HCT116 (cell line): ENCODE measurements around the gene TFEB. TPM values are rescaled to one million over a fixed set of nuclear protein-coding genes. Genes with fewer than 3 reads are reported as not detected.

Source experiments
- ATAC-seq: fragments of 200-7000 bp; cut with Tn5 transposase; 2 replicates; pipeline ENCODE4 v1.9.1; 2020; ENCODE audit warnings: mild to moderate bottlenecking, moderate library complexity
- BruUV-seq: library from RNA; stranded (reverse); fragments of 400-500 nt; replicated peaks from 2 replicates; lab custom pipeline; 2021; lab: Mats Ljungman, UMichigan
- CTCF ChIA-PET: fragments of 300-600 bp; sonication (Branson Sonifier 250); formaldehyde crosslinking; loops from one replicate; lab custom pipeline; 2021; ENCODE audit warnings: antibody characterized with exemption; lab: Charles Lee
- POLR2A ChIA-PET: fragments of 300-600, 350-600 bp; sonication (Branson Sonifier 250); formaldehyde crosslinking; loops from one replicate; lab custom pipeline; 2021; ENCODE audit warnings: antibody characterized with exemption; lab: Charles Lee
- RAD21 ChIA-PET, 2 experiments: fragments of 300-600 bp; sonication (Branson Sonifier 250); formaldehyde crosslinking; loops; one replicate each; lab custom pipeline; 2023; ENCODE audit warnings: low total read pairs in 2 of 2; ENCODE audit not compliant: uncharacterized antibody in 2 of 2, unreplicated experiment in 2 of 2, low non-redundant PET in 1 of 2; lab: Charles Lee
- DNase-seq: peaks from one replicate; pipeline ENCODE4 v3.0.0-alpha.2; 2010; ENCODE audit warnings: low read depth, low spot score
- H2AFZ ChIP-seq: fragments of 200-600 bp; shearing (Covaris generic), sonication (generic); 2 replicates; pipeline ENCODE4 v1.6.1; 2017; ENCODE audit warnings: low read depth, mixed run types, mixed read lengths, antibody characterized with exemption, low read length; ENCODE audit not compliant: poor library complexity, severe bottlenecking
- H3K27ac ChIP-seq: 2 replicates; pipeline ENCODE4 v1.5.1; 2012; ENCODE audit warnings: low read depth, low read length
- H3K27me3 ChIP-seq: fragments of 200-600 bp; sonication (generic); 2 replicates; pipeline ENCODE4 v1.6.1; 2016; ENCODE audit warnings: mixed run types, low read length, mixed read lengths; ENCODE audit not compliant: insufficient read depth
- H3K36me3 ChIP-seq, 2 experiments: fragments of 200-500 bp in 1 of 2; fragments of 200-600 bp in 1 of 2; sonication (Bioruptor generic) in 1 of 2; sonication (generic) in 1 of 2; 2 replicates each; pipeline versions ENCODE4 v1.5.1 to v1.6.1; 2014 to 2016; ENCODE audit warnings: low read length in 2 of 2, inconsistent platforms in 1 of 2, mixed read lengths in 1 of 2, mixed run types in 1 of 2; ENCODE audit not compliant: insufficient read depth in 2 of 2, control insufficient read depth in 1 of 2
- H3K4me1 ChIP-seq, 2 experiments: fragments of 200-600 bp in 1 of 2; sonication (generic) in 1 of 2; 2 replicates each; pipeline versions ENCODE4 v1.5.1 to v1.6.1; 2012 to 2017; ENCODE audit warnings: low read length in 2 of 2, inconsistent platforms in 1 of 2, mild to moderate bottlenecking in 1 of 2, mixed read lengths in 1 of 2, mixed run types in 1 of 2, moderate library complexity in 1 of 2; ENCODE audit not compliant: insufficient read depth in 2 of 2, control insufficient read depth in 1 of 2
- H3K4me2 ChIP-seq: fragments of 200-600 bp; sonication (generic); 2 replicates; pipeline ENCODE4 v1.6.1; 2017; ENCODE audit warnings: mixed run types, low read length, mixed read lengths
- H3K4me3 ChIP-seq, 2 experiments: fragments of 200-600 bp in 1 of 2; sonication (generic) in 1 of 2; replicated peaks in 1 of 2; 2 replicates each; pipeline ENCODE4 v1.5.1; 2011 to 2016; ENCODE audit warnings: low read length in 2 of 2, control low read depth in 1 of 2, low read depth in 1 of 2, mild to moderate bottlenecking in 1 of 2, mixed read lengths in 1 of 2, mixed run types in 1 of 2
- H3K79me2 ChIP-seq: fragments of 200-600 bp; sonication (generic); 2 replicates; pipeline ENCODE4 v1.6.1; 2017; ENCODE audit warnings: mild to moderate bottlenecking, mixed run types, low read length, moderate library complexity, mixed read lengths; ENCODE audit not compliant: insufficient read depth
- H3K9ac ChIP-seq: fragments of 200-600 bp; sonication (generic); 2 replicates; pipeline ENCODE4 v1.6.1; 2016; ENCODE audit warnings: low read length, mixed read lengths
- H3K9me2 ChIP-seq: fragments of 200-600 bp; sonication (generic), shearing (Covaris generic); 2 replicates; pipeline ENCODE4 v1.6.1; 2017; ENCODE audit warnings: mixed run types, mild to moderate bottlenecking, moderate library complexity; ENCODE audit not compliant: insufficient read depth
- H3K9me3 ChIP-seq, 2 experiments: fragments of 200-500 bp in 1 of 2; fragments of 200-600 bp in 1 of 2; sonication (Bioruptor generic) in 1 of 2; sonication (generic) in 1 of 2; 2 replicates each; pipeline ENCODE4 v1.6.1; 2014 to 2017; ENCODE audit warnings: low read length in 2 of 2, mixed read lengths in 2 of 2, inconsistent platforms in 1 of 2, low read depth in 1 of 2, mild to moderate bottlenecking in 1 of 2, mixed run types in 1 of 2, moderate library complexity in 1 of 2; ENCODE audit not compliant: control insufficient read depth in 1 of 2, insufficient read depth in 1 of 2
- H4K20me1 ChIP-seq: fragments of 200-600 bp; sonication (generic), shearing (Covaris generic); 2 replicates; pipeline ENCODE4 v1.6.1; 2017; ENCODE audit warnings: mixed run types, mild to moderate bottlenecking, moderate library complexity; ENCODE audit not compliant: insufficient read depth
- CBX3 ChIP-seq: IDR thresholded peaks from 2 replicates; pipeline ENCODE4 v1.6.1; 2012; ENCODE audit warnings: low read depth
- CEBPB ChIP-seq: IDR thresholded peaks from 2 replicates; pipeline ENCODE4 v1.6.1; 2012; ENCODE audit warnings: low read depth
- EGR1 ChIP-seq: IDR thresholded peaks from 2 replicates; pipeline ENCODE4 v1.6.1; 2012; ENCODE audit warnings: low read depth
- EZH2phosphoT487 ChIP-seq: fragments of 200-600 bp; IDR thresholded peaks from 2 replicates; pipeline ENCODE4 v1.6.1; 2018; ENCODE audit warnings: antibody characterized with exemption, borderline replicate concordance
- FOSL1 ChIP-seq: IDR thresholded peaks from 2 replicates; pipeline ENCODE4 v1.6.1; 2012; ENCODE audit warnings: low read depth
- JUND ChIP-seq: IDR thresholded peaks from 2 replicates; pipeline ENCODE4 v1.6.1; 2012
- MAX ChIP-seq: IDR thresholded peaks from 2 replicates; pipeline ENCODE4 v1.6.1; 2012
- POLR2A ChIP-seq: IDR thresholded peaks from 2 replicates; pipeline ENCODE4 v1.7.0; 2011; ENCODE audit warnings: borderline replicate concordance; ENCODE audit not compliant: insufficient read depth, insufficient read length; ENCODE audit errors: extremely low read depth
- POLR2AphosphoS5 ChIP-seq: IDR thresholded peaks from 2 replicates; pipeline ENCODE4 v1.6.1; 2011; ENCODE audit warnings: mild to moderate bottlenecking, low read depth, low read length, moderate library complexity
- RAD21 ChIP-seq: IDR thresholded peaks from 2 replicates; pipeline ENCODE4 v1.6.1; 2012; ENCODE audit warnings: low read depth, mild to moderate bottlenecking
- REST ChIP-seq: IDR thresholded peaks from 2 replicates; pipeline ENCODE4 v1.6.1; 2012; ENCODE audit warnings: low read depth
- SIN3A ChIP-seq: IDR thresholded peaks from 2 replicates; pipeline ENCODE4 v1.6.1; 2012; ENCODE audit warnings: low read depth
- SRF ChIP-seq: IDR thresholded peaks from 2 replicates; pipeline ENCODE4 v1.6.1; 2012; ENCODE audit warnings: low read depth
- ZBTB33 ChIP-seq: IDR thresholded peaks from 2 replicates; pipeline ENCODE4 v1.6.1; 2011; ENCODE audit warnings: mild to moderate bottlenecking, low read length, moderate library complexity; ENCODE audit not compliant: insufficient replicate concordance; ENCODE audit errors: extremely low read depth
- ZNF274 ChIP-seq: fragments of 200-500 bp; sonication (Bioruptor generic); IDR thresholded peaks from 2 replicates; pipeline ENCODE4 v1.6.1; 2014; ENCODE audit warnings: mild to moderate bottlenecking, low read depth, low read length, inconsistent platforms
- intact Hi-C: fragments of 100-400 bp; cut with micrococcal nuclease; formaldehyde crosslinking; loops from 2 replicates; pipeline ENCODE4 v1.10.0; 2022
- total RNA-seq: library from RNA; stranded (reverse); gene quantifications from one replicate; pipeline ENCODE4 v1.2.1, GENCODE V29; 2021; ENCODE audit not compliant: unreplicated experiment

TFEB gene
- total RNA-seq, 1 experiment from 2014 or later: 4.8 TPM

- Histone ChIP-seq H3K4me2 (no peak overlapping the region), H3K9ac (no peak overlapping the region), H4K20me1 (no peaks in the 10 kb centered on the region), H3K36me3 (no peaks in the 10 kb centered on the region), H3K79me2 (no peaks in the 10 kb centered on the region), H2AFZ (no peak overlapping the region), H3K27ac (no peak overlapping the region), H3K27me3 (no peaks in the 10 kb centered on the region), H3K4me1 (peaks cover 18 to 43% of the 10 kb centered on the region in 2 experiments), H3K9me2 (no peaks in the 10 kb centered on the region), H3K4me3 (no peak overlapping the region), H3K9me3 (no peaks in the 10 kb centered on the region)
- ChIA-PET POLR2A (no interaction called here), RAD21 (no interaction called here), CTCF (interaction anchor here (0.9 kb wide), 1 partner anchor 32 kb away, joined by 3 read pairs; no protein-coding TSS in a partner anchor)
- TF ChIP-seq CEBPB: no peak
- TF ChIP-seq JUND: no peak
- no peak for TF ChIP-seq EZH2phosphoT487
- no peak for TF ChIP-seq FOSL1
- no peak for TF ChIP-seq EGR1
- no peak for TF ChIP-seq MAX
- TF ChIP-seq SIN3A: no peak
- TF ChIP-seq POLR2A: no peak
- no peak for TF ChIP-seq POLR2AphosphoS5
- no peak for TF ChIP-seq ZBTB33
- no peak for TF ChIP-seq REST
- TF ChIP-seq CBX3: no peak
- no peak for TF ChIP-seq SRF
- no peak for TF ChIP-seq ZNF274
- TF ChIP-seq RAD21: no peak
- intact Hi-C loops: no loop called here
- DNase-seq: no peak
- no TSS peak for BruUV-seq
- no peak for ATAC-seq
Measured at GRCh38 chr6:41737591-41738130, 2.3 kb upstream of the TFEB start.
